ACHN (cell line): ENCODE data around the gene GGCX.
A peak's percentile ranks its signal among the peaks of the same experiment; 100 is the strongest.
"Not testable (repeated sequence)": the region's sequence is repeated elsewhere in the genome, so short reads cannot be mapped to it uniquely, and the experiment has no call there.

ENCODE experiments used
- DNase-seq: peaks from one replicate; pipeline ENCODE4 v3.0.0-alpha.2; 2015
- in situ Hi-C: cut with HindIII; loops from 2 replicates; pipeline ENCODE4 v1.10.0; 2017; ENCODE audit warnings: low sequenced_read_pairs, low pct_ligation_motif_present, low pct_unique_long_range_greater_than_20kb

Gene GGCX

GRCh38 chr2:85595301-85596025 is 34.2 kb upstream of the GGCX start, which contains the start of gene RNF181:
Gene RNF181 (plus strand): TSS chr2:85595745. CDS start chr2:85595764, 19 bp downstream.
- in situ Hi-C loops, result no loop called here

GRCh38 chr2:85594715-85595300 is 33.5 kb upstream of the GGCX start:
- DNase-seq, result no peak
- in situ Hi-C loops, result no loop called here

More at GRCh38 chr2:85595301-85596025, 34.2 kb upstream of the GGCX start, which contains the start of gene RNF181:
- peak; percentile 99 for DNase-seq

- no peak for DNase-seq
- in situ Hi-C loops, result no loop called here
These were observed 31.7 kb upstream of the GGCX start for GRCh38 chr2:85593023-85593422.

- DNase-seq, in situ Hi-C loops: not testable (repeated sequence)
These were observed 31.0 kb upstream of the GGCX start for GRCh38 chr2:85592299-85592698.

- in situ Hi-C loops, result no loop called here
These were observed 30.3 kb upstream of the GGCX start for GRCh38 chr2:85591563-85591962.

GRCh38 chr2:85590950-85591349 is 29.7 kb upstream of the GGCX start:
- DNase-seq, result no peak
- in situ Hi-C loops, result no loop called here

More at GRCh38 chr2:85591563-85591962, 30.3 kb upstream of the GGCX start:
- no peak for DNase-seq

- in situ Hi-C loops, result no loop called here
- DNase-seq, result peak; percentile 34
These were observed 28.9 kb upstream of the GGCX start for GRCh38 chr2:85589982-85590791.

GRCh38 chr2:85589181-85589580 is 27.9 kb upstream of the GGCX start:
- DNase-seq, result no peak
- in situ Hi-C loops, result no loop called here

GRCh38 chr2:85588645-85589044 is 27.4 kb upstream of the GGCX start:
- in situ Hi-C loops, result no loop called here

GRCh38 chr2:85588236-85588635 is 26.9 kb upstream of the GGCX start:
- DNase-seq, result no peak
- in situ Hi-C loops, result no loop called here

More at GRCh38 chr2:85588645-85589044, 27.4 kb upstream of the GGCX start:
- no peak for DNase-seq

GRCh38 chr2:85585781-85586105 is 24.4 kb upstream of the GGCX start:
- peak; percentile 60 for DNase-seq
- in situ Hi-C loops, result no loop called here

- DNase-seq, result peak; percentile 70
- in situ Hi-C loops, result no loop called here
These were observed 23.8 kb upstream of the GGCX start for GRCh38 chr2:85584857-85585780.

GRCh38 chr2:85584354-85584856 is 23.1 kb upstream of the GGCX start, which contains the start of gene VAMP5:
Gene VAMP5 (plus strand): TSS chr2:85584431. CDS start chr2:85584491, 60 bp downstream.
- in situ Hi-C loops, result no loop called here
- DNase-seq, result peak; percentile 40

- in situ Hi-C loops, result no loop called here
- no peak for DNase-seq
These were observed 22.5 kb upstream of the GGCX start for GRCh38 chr2:85583667-85584353.

- no peak for DNase-seq
- in situ Hi-C loops, result no loop called here
These were observed 21.2 kb upstream of the GGCX start for GRCh38 chr2:85582492-85582891.

GRCh38 chr2:85580206-85580605 is 18.9 kb upstream of the GGCX start:
- DNase-seq, result no peak
- in situ Hi-C loops, result no loop called here

- in situ Hi-C loops, result no loop called here
- no peak for DNase-seq
These were observed 18.1 kb upstream of the GGCX start for GRCh38 chr2:85579266-85579935.
